Esophagus squamous epithelium (tissue), 5 donors: ENCODE results near the gene DPH2. TPM values are rescaled to one million over a fixed set of nuclear protein-coding genes. Genes with fewer than 3 reads are reported as not detected.

ENCODE experiments used
- DNase-seq: peaks from one replicate; lab custom pipeline; 2025; lab: John Stamatoyannopoulos, UW
- H3K27ac ChIP-seq, 4 donors: fragments of 200-600 bp; sonication (generic); one replicate each; pipeline ENCODE4 v1.5.1; 2016 to 2019; ENCODE audit warnings: mild to moderate bottlenecking in 1 of 4
- H3K27me3 ChIP-seq, 4 donors: fragments of 200-600 bp; sonication (generic); 1 replicate in 3 of 4; 2 replicates in 1 of 4; pipeline versions ENCODE4 v1.5.1 to v1.6.0; 2017 to 2021; ENCODE audit warnings: antibody characterized with exemption in 1 of 4
- H3K36me3 ChIP-seq, 3 donors: fragments of 200-600 bp; sonication (generic); one replicate each; pipeline ENCODE4 v1.5.1; 2016 to 2019
- H3K4me1 ChIP-seq, 3 donors: fragments of 200-600 bp; sonication (generic); one replicate each; pipeline ENCODE4 v1.5.1; 2017 to 2019
- H3K4me3 ChIP-seq, 4 donors: fragments of 200-600 bp; sonication (generic); 1 replicate in 3 of 4; 2 replicates in 1 of 4; pipeline ENCODE4 v1.5.1; 2016 to 2019; ENCODE audit warnings: mild to moderate bottlenecking in 2 of 4, moderate library complexity in 1 of 4
- H3K9me3 ChIP-seq, 3 donors: fragments of 200-600 bp; sonication (generic); one replicate each; pipeline ENCODE4 v1.5.1; 2016 to 2019
- CTCF ChIP-seq, 6 experiments: fragments of 450-650 bp in 4 of 6; fragments of 200-600 bp in 2 of 6; sonication (generic) in 2 of 6; IDR thresholded peaks; one replicate each; pipeline ENCODE4 v1.5.1; 2016 to 2019; ENCODE audit warnings: antibody characterized with exemption in 6 of 6, mild to moderate bottlenecking in 4 of 6, moderate library complexity in 4 of 6
- POLR2A ChIP-seq, 4 donors: fragments of 450-650 bp; IDR thresholded peaks; one replicate each; pipeline ENCODE4 v1.6.1; 2017; ENCODE audit warnings: antibody characterized with exemption in 4 of 4, mild to moderate bottlenecking in 4 of 4, moderate library complexity in 3 of 4
- WGBS, 2 donors: methylation state at CpG; one replicate each; pipeline ENCODE4 v1.1.5; 2018; 5-methylcytosine and 5-hydroxymethylcytosine counted together
- intact Hi-C: fragments of 100-400 bp; cut with DNase I; formaldehyde crosslinking; loops from one replicate; pipeline ENCODE4 v1.15.0; 2022
- total RNA-seq, 4 donors: library from RNA; depleted of rRNA; stranded (reverse); fragments of >200 nt; gene quantifications; one replicate each; pipeline ENCODE4 v1.1.0, GENCODE V29; 2016
- donor health status: DM: yes; HTN: yes; CAD: no.

The DPH2 gene
- total RNA-seq, 4 donors from 2014 or later: 14.0 to 34.6 (median 27.7) TPM

DNA sequence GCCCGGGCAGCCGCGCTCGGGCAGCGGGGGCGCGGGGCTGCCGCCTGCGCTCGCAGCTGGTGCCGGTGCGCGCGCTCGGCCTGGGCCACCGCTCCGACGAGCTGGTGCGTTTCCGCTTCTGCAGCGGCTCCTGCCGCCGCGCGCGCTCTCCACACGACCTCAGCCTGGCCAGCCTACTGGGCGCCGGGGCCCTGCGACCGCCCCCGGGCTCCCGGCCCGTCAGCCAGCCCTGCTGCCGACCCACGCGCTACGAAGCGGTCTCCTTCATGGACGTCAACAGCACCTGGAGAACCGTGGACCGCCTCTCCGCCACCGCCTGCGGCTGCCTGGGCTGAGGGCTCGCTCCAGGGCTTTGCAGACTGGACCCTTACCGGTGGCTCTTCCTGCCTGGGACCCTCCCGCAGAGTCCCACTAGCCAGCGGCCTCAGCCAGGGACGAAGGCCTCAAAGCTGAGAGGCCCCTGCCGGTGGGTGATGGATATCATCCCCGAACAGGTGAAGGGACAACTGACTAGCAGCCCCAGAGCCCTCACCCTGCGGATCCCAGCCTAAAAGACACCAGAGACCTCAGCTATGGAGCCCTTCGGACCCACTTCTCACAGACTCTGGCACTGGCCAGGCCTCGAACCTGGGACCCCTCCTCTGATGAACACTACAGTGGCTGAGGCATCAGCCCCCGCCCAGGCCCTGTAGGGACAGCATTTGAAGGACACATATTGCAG lies 33.2 kb upstream of the DPH2 start:
- intact Hi-C loops: no loop called here
- peak overlapping the region; percentile 37 to 69 (median 47) for H3K4me3 ChIP-seq
- peaks cover 0 to 22% (median 0%) of the 10 kb centered on the region in 4 donors for H3K27me3 ChIP-seq
- TF ChIP-seq POLR2A (IDR thresholded peaks at IDR 0.05) (no peak), CTCF (IDR thresholded peaks at IDR 0.05) (no peak)
- H3K9me3 ChIP-seq: no peaks in the 10 kb centered on the region
- peaks cover 25 to 66% (median 43%) of the 10 kb centered on the region in 3 donors for H3K4me1 ChIP-seq
- 78% methylated on average over 2 of the region's 56 CpGs; no CpG with 5 or more reads in 1 of the 2 donors for WGBS, 2 donors
- no peak for DNase-seq
- H3K27ac ChIP-seq: peak overlapping the region; percentile 20 to 74 (median 43)
- H3K36me3 ChIP-seq: peaks cover 0 to 3% (median 0%) of the 10 kb centered on the region in 3 donors

- peak overlapping the region; percentile 9 to 74 (median 40) for H3K27ac ChIP-seq
- intact Hi-C loops: no loop called here
- 40 to 52% methylated on average over 3 to 4 of the region's 8 CpGs for WGBS, 2 donors
- TF ChIP-seq CTCF (IDR thresholded peaks at IDR 0.05) (no peak), POLR2A (IDR thresholded peaks at IDR 0.05) (no peak)
- H3K4me3 ChIP-seq: no peak overlapping the region
- H3K4me1 ChIP-seq: peaks cover 25 to 61% (median 43%) of the 10 kb centered on the region in 3 donors
- H3K9me3 ChIP-seq: no peaks in the 10 kb centered on the region
- H3K27me3 ChIP-seq: peaks cover 0 to 22% (median 0%) of the 10 kb centered on the region in 4 donors
- peaks cover 0 to 3% (median 0%) of the 10 kb centered on the region in 3 donors for H3K36me3 ChIP-seq
- DNase-seq: no peak
Measured at GRCh38 chr1:43937179-43937865, 32.5 kb upstream of the DPH2 start.

GRCh38 chr1:43938383-43938782 lies 31.4 kb upstream of the DPH2 start:
- Histone ChIP-seq H3K27ac (no peak overlapping the region), H3K36me3 (peaks cover 0 to 3% (median 0%) of the 10 kb centered on the region in 3 donors), H3K4me1 (peaks cover 19 to 52% (median 36%) of the 10 kb centered on the region in 3 donors), H3K27me3 (peaks cover 0 to 18% (median 0%) of the 10 kb centered on the region in 4 donors), H3K9me3 (no peaks in the 10 kb centered on the region), H3K4me3 (no peak overlapping the region)
- no peak for DNase-seq
- no peak for TF ChIP-seq CTCF (IDR thresholded peaks at IDR 0.05)
- no peak for TF ChIP-seq POLR2A (IDR thresholded peaks at IDR 0.05)
- 77 to 93% methylated on average over 3 to 9 of the region's 10 CpGs for WGBS, 2 donors
- intact Hi-C loops: no loop called here

DNA sequence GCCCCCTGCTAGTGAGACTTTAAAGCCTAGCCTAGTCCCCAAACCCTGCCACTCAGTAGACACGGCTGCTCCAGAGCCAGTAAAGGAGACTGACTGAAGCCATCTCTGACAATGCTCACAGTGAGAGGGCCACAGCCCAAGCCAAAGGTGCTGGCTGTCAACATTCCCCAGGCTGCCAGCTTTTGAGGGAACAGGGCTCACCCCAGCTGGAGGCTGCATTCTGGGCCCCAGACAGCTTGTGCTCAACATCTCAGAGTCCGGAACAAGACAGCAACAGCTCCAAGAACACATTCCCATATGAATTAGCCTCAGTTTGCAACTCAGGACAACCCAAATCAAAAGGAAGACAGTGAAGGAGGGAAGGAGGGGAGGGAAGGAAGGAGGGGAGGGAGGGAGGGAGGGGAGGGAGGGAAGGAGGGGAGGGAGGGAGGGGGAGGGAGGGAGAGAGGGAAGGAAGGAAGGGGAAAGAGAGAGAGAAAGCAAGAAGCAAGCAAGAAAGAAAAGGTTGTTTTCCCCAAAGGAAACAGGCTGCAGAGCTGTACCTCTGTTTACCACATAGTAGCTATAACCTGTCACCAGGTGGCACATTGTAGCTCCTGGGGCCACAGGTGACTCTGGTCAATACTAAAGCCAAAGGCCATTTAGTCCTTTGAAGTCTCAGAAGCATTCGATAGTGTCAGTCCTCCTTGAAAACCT lies 30.8 kb upstream of the DPH2 start:
- TF ChIP-seq CTCF (IDR thresholded peaks at IDR 0.05): no peak
- TF ChIP-seq POLR2A (IDR thresholded peaks at IDR 0.05): no peak
- DNase-seq: no peak
- whole genome bisulfite sequencing, 2 donors: 68 to 73% methylated on average over 2 to 3 of the region's 3 CpGs

More for the DNA sequence above, 30.8 kb upstream of the DPH2 start:
- intact Hi-C loops: no loop called here
- Histone ChIP-seq H3K36me3 (peaks cover 0 to 3% (median 2%) of the 10 kb centered on the region in 3 donors), H3K4me1 (peaks cover 12 to 46% (median 30%) of the 10 kb centered on the region in 3 donors), H3K4me3 (no peak overlapping the region), H3K27ac (no peak overlapping the region), H3K9me3 (no peaks in the 10 kb centered on the region), H3K27me3 (peaks cover 0 to 11% (median 0%) of the 10 kb centered on the region in 4 donors)
